ENCODE results near the gene ATG9B. TPM values are rescaled to one million over a fixed set of nuclear protein-coding genes. Genes with fewer than 3 reads are reported as not detected.
"Not testable (repeated sequence)": the region's sequence is repeated elsewhere in the genome, so short reads cannot be mapped to it uniquely, and the experiment has no call there.

Gene ATG9B
- total RNA-seq, 1 experiment from 2014 or later = 0.98 TPM

DNA sequence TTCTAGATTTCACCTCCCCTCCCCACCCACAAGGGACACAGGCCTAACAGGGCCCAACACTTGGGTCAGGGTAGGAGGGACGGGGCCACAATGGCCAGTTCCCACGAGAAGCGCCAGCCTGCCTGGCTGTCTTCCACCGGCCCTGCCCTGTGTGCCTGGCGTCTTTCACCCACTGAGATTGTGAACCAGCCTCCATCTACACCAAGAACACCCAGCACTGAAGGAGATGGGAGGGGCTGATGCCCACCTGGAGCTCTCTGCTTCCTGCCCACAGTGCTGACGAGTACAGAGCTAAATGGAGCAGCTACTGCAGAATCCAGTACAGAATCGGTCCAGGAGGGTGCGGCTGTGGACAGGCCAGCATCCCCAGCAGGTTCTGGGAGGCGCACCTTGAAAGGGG, 21.7 kb upstream of the ATG9B start:
- Histone ChIP-seq H3K27me3 (ENCODE audit: control insufficient read depth, insufficient read depth, low read length) (no peaks in the 10 kb centered on the region), H3K36me3 (ENCODE audit: control insufficient read depth, insufficient read depth, low read length) (no peaks in the 10 kb centered on the region), H3K4me1 (ENCODE audit: control insufficient read depth, insufficient read depth, low read length) (no peaks in the 10 kb centered on the region), H3K27ac (ENCODE audit: low read length) (no peak overlapping the region), H3K4me3 (ENCODE audit: low read depth in 2 of 2, low read length in 2 of 2) (no peak overlapping the region), H3K9me3 (ENCODE audit: control insufficient read depth, insufficient read depth, low read depth, low read length) (no peaks in the 10 kb centered on the region)
- intact Hi-C loops (cut with micrococcal nuclease; ENCODE audit: unreplicated experiment) = no loop called here
- ATAC-seq = no peak
- no TSS peak for BruUV-seq (replicated peaks)
- in situ Hi-C loops (cut with HindIII; ENCODE audit: low pct_unique_long_range_greater_than_20kb, low sequenced_read_pairs) = no loop called here
- ChIA-PET CTCF (no interaction called here), POLR2A (no interaction called here)
- TF ChIP-seq POLR2AphosphoS5 (IDR thresholded peaks at IDR 0.05; ENCODE audit: low read depth, low read length) (no peak), TCF7L2 (IDR thresholded peaks at IDR 0.05; ENCODE audit: low read depth, low read length) (no peak)
- TF ChIP-seq, protein P1, sequence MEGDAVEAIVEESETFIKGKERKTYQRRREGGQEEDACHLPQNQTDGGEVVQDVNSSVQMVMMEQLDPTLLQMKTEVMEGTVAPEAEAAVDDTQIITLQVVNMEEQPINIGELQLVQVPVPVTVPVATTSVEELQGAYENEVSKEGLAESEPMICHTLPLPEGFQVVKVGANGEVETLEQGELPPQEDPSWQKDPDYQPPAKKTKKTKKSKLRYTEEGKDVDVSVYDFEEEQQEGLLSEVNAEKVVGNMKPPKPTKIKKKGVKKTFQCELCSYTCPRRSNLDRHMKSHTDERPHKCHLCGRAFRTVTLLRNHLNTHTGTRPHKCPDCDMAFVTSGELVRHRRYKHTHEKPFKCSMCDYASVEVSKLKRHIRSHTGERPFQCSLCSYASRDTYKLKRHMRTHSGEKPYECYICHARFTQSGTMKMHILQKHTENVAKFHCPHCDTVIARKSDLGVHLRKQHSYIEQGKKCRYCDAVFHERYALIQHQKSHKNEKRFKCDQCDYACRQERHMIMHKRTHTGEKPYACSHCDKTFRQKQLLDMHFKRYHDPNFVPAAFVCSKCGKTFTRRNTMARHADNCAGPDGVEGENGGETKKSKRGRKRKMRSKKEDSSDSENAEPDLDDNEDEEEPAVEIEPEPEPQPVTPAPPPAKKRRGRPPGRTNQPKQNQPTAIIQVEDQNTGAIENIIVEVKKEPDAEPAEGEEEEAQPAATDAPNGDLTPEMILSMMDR (IDR thresholded peaks at IDR 0.05) = no peak
- DNase-seq (ENCODE audit: low read depth, low spot score) = no peak

DNA sequence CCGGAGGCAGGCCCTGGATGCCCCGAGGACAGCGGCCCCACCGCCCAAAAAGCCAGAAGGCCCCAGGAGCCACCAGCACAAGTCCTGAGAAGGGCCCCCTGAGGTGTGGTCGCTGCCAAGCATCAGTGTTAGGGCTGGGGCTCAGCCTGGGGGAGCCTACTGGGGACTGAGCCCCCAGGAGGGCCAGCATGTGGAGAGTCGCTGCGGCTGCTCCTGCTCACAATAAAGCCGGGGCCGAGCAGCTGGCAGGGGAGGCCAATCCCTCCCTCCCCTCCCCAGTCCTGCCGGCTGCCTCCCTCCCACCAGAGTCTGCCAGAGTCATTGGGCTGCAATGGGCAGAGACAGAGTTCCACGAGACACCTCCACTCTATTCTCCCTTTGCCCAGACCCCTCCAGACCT, 21.0 kb upstream of the ATG9B start:
- Histone ChIP-seq H3K27ac (ENCODE audit: low read length) (no peak overlapping the region), H3K9me3 (ENCODE audit: control insufficient read depth, insufficient read depth, low read depth, low read length) (no peaks in the 10 kb centered on the region), H3K36me3 (ENCODE audit: control insufficient read depth, insufficient read depth, low read length) (no peaks in the 10 kb centered on the region), H3K4me1 (ENCODE audit: control insufficient read depth, insufficient read depth, low read length) (no peaks in the 10 kb centered on the region), H3K27me3 (ENCODE audit: control insufficient read depth, insufficient read depth, low read length) (no peaks in the 10 kb centered on the region), H3K4me3 (ENCODE audit: low read depth in 2 of 2, low read length in 2 of 2) (no peak overlapping the region)
- TF ChIP-seq, protein P1 (IDR thresholded peaks at IDR 0.05) = no peak
- no peak for TF ChIP-seq TCF7L2 (IDR thresholded peaks at IDR 0.05; ENCODE audit: low read depth, low read length)
- BruUV-seq (replicated peaks) = no TSS peak
- DNase-seq (ENCODE audit: low read depth, low spot score) = no peak
- POLR2A ChIA-PET = no interaction called here
- intact Hi-C loops (cut with micrococcal nuclease; ENCODE audit: unreplicated experiment) (no loop called here), in situ Hi-C loops (cut with HindIII; ENCODE audit: low pct_unique_long_range_greater_than_20kb, low sequenced_read_pairs) (no loop called here)
- CTCF ChIA-PET = no interaction called here
- no peak for ATAC-seq

DNA sequence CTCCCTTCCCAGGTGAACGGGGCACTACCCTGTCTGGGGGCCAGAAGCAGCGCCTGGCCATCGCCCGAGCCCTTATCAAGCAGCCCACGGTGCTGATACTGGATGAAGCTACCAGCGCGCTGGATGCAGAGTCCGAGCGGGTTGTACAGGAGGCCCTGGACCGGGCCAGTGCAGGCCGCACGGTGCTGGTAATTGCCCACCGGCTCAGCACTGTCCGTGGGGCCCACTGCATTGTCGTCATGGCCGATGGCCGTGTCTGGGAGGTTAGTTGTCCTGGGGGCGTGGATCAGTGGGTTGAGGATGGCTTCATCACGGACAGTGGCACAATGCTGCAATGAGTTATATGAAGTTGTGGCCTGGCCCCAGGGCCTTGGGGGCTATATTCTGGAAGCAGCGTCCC, 19.7 kb upstream of the ATG9B start:
- ATAC-seq = no peak
- BruUV-seq (replicated peaks) = no TSS peak
- H3K4me1 ChIP-seq (ENCODE audit: control insufficient read depth, insufficient read depth, low read length) = peaks cover 9% of the 10 kb centered on the region
- intact Hi-C loops (cut with micrococcal nuclease; ENCODE audit: unreplicated experiment) (no loop called here), in situ Hi-C loops (cut with HindIII; ENCODE audit: low pct_unique_long_range_greater_than_20kb, low sequenced_read_pairs) (no loop called here)
- TF ChIP-seq POLR2AphosphoS5 (IDR thresholded peaks at IDR 0.05; ENCODE audit: low read depth, low read length) (no peak), SIN3A (IDR thresholded peaks at IDR 0.05; ENCODE audit: borderline replicate concordance, insufficient read depth, low read depth, low read length) (no peak), TCF7L2 (IDR thresholded peaks at IDR 0.05; ENCODE audit: low read depth, low read length) (no peak)
- TF ChIP-seq, protein P2, sequence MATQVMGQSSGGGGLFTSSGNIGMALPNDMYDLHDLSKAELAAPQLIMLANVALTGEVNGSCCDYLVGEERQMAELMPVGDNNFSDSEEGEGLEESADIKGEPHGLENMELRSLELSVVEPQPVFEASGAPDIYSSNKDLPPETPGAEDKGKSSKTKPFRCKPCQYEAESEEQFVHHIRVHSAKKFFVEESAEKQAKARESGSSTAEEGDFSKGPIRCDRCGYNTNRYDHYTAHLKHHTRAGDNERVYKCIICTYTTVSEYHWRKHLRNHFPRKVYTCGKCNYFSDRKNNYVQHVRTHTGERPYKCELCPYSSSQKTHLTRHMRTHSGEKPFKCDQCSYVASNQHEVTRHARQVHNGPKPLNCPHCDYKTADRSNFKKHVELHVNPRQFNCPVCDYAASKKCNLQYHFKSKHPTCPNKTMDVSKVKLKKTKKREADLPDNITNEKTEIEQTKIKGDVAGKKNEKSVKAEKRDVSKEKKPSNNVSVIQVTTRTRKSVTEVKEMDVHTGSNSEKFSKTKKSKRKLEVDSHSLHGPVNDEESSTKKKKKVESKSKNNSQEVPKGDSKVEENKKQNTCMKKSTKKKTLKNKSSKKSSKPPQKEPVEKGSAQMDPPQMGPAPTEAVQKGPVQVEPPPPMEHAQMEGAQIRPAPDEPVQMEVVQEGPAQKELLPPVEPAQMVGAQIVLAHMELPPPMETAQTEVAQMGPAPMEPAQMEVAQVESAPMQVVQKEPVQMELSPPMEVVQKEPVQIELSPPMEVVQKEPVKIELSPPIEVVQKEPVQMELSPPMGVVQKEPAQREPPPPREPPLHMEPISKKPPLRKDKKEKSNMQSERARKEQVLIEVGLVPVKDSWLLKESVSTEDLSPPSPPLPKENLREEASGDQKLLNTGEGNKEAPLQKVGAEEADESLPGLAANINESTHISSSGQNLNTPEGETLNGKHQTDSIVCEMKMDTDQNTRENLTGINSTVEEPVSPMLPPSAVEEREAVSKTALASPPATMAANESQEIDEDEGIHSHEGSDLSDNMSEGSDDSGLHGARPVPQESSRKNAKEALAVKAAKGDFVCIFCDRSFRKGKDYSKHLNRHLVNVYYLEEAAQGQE (IDR thresholded peaks at IDR 0.05; ENCODE audit: insufficient read depth in 1 of 2, low read depth in 2 of 2, low read length in 1 of 2) = no peak
- TF ChIP-seq, protein P1 (IDR thresholded peaks at IDR 0.05) = no peak
- no peaks in the 10 kb centered on the region for H3K9me3 ChIP-seq (ENCODE audit: control insufficient read depth, insufficient read depth, low read depth, low read length)
- no peaks in the 10 kb centered on the region for H3K36me3 ChIP-seq (ENCODE audit: control insufficient read depth, insufficient read depth, low read length)
- ChIA-PET CTCF (interaction anchor here (0.7 kb wide), 1 partner anchor 64 kb away, joined by 3 read pairs; no protein-coding TSS in a partner anchor), POLR2A (no interaction called here)
- H3K4me3 ChIP-seq (ENCODE audit: low read depth in 2 of 2, low read length in 2 of 2) = no peak overlapping the region
- no peak overlapping the region for H3K27ac ChIP-seq (ENCODE audit: low read length)
- no peak for DNase-seq (ENCODE audit: low read depth, low spot score)
- no peaks in the 10 kb centered on the region for H3K27me3 ChIP-seq (ENCODE audit: control insufficient read depth, insufficient read depth, low read length)

DNA sequence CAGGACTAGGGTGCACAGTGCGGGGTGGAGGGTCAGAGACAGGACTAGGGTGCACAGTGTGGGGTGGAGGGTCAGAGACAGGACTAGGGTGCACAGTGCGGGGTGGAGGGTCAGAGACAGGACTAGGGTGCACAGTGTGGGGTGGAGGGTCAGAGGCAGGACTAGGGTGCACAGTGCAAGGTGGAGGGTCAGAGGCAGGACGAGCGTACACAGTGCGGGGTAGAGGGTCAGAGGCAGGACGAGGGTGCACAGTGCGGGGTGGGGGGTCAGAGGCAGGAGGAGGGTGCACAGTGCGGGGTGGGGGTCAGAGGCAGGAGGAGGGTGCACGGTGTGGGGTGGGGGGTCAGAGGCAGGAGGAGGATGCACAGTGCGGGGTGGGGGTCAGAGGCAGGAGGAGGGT, 19.2 kb upstream of the ATG9B start:
- intact Hi-C loops (cut with micrococcal nuclease; ENCODE audit: unreplicated experiment); H3K27me3 ChIP-seq (ENCODE audit: control insufficient read depth, insufficient read depth, low read length); in situ Hi-C loops (cut with HindIII; ENCODE audit: low pct_unique_long_range_greater_than_20kb, low sequenced_read_pairs); BruUV-seq (replicated peaks); H3K36me3 ChIP-seq (ENCODE audit: control insufficient read depth, insufficient read depth, low read length); H3K9me3 ChIP-seq (ENCODE audit: control insufficient read depth, insufficient read depth, low read depth, low read length); CTCF ChIA-PET; POLR2A ChIA-PET; ATAC-seq; H3K4me3 ChIP-seq (ENCODE audit: low read depth in 2 of 2, low read length in 2 of 2); H3K27ac ChIP-seq (ENCODE audit: low read length); DNase-seq (ENCODE audit: low read depth, low spot score): not testable (repeated sequence)
- H3K4me1 ChIP-seq (ENCODE audit: control insufficient read depth, insufficient read depth, low read length) = peaks cover 14% of the 10 kb centered on the region

Measured in Panc1 (cell line).